GM12865 (cell line): Measurements from ENCODE around the gene CDADC1.

ENCODE experiments used
- DNase-seq: peaks from one replicate; pipeline ENCODE4 v3.0.0; 2010; ENCODE audit warnings: low read depth
- H3K4me3 ChIP-seq: 2 replicates; pipeline ENCODE4 v1.5.1; 2011; ENCODE audit warnings: mild to moderate bottlenecking, low read depth, low read length, control low read depth
- TF ChIP-seq, protein P1 (sequence below): IDR thresholded peaks from 2 replicates; pipeline ENCODE4 v1.5.1; 2011; ENCODE audit warnings: low read length, control low read depth, low read depth, inconsistent platforms; ENCODE audit not compliant: insufficient read depth; ENCODE audit errors: missing control alignments

Gene CDADC1

DNA sequence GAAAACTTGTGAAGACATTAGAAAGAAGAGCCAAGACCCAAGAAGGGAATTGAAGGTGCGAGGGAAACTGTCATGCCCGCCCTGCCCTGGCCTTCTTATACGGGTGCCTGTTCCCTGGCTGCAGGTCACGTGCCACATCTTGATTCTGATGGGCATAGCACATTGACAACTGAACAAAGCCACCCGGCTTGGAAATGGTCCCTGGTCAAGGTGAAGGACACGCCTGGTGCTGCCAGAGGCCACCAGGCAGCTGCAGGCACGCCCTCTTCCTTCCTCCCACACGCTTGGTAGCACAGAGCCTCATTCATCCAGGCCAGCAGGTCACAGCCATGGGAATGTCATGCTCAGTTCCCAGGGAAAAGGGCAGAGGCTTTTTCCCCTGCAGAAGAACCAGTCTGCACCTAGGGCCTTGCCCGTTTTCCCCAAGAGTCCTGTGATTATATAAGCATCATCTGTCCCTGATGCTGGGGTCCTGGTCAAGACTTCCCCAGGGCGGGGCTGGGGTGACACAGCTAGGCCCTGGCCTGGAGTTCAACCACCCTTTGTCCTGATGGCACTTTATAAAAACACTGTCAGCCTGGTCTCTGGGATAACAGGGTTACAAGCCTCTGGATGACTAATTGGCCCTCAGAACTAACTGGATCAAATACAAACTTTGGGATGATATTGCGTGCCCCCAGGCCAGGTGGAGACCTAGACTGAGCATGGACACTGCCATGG is 56.0 kb downstream of the CDADC1 start:
- DNase-seq, result no peak
- TF ChIP-seq, protein P1, sequence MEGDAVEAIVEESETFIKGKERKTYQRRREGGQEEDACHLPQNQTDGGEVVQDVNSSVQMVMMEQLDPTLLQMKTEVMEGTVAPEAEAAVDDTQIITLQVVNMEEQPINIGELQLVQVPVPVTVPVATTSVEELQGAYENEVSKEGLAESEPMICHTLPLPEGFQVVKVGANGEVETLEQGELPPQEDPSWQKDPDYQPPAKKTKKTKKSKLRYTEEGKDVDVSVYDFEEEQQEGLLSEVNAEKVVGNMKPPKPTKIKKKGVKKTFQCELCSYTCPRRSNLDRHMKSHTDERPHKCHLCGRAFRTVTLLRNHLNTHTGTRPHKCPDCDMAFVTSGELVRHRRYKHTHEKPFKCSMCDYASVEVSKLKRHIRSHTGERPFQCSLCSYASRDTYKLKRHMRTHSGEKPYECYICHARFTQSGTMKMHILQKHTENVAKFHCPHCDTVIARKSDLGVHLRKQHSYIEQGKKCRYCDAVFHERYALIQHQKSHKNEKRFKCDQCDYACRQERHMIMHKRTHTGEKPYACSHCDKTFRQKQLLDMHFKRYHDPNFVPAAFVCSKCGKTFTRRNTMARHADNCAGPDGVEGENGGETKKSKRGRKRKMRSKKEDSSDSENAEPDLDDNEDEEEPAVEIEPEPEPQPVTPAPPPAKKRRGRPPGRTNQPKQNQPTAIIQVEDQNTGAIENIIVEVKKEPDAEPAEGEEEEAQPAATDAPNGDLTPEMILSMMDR, result no peak
- H3K4me3 ChIP-seq, result no peak overlapping the region

GRCh38 chr13:49304356-49304755 is 56.6 kb downstream of the CDADC1 start:
- TF ChIP-seq, protein P1, result no peak
- no peak overlapping the region for H3K4me3 ChIP-seq
- no peak for DNase-seq

DNA sequence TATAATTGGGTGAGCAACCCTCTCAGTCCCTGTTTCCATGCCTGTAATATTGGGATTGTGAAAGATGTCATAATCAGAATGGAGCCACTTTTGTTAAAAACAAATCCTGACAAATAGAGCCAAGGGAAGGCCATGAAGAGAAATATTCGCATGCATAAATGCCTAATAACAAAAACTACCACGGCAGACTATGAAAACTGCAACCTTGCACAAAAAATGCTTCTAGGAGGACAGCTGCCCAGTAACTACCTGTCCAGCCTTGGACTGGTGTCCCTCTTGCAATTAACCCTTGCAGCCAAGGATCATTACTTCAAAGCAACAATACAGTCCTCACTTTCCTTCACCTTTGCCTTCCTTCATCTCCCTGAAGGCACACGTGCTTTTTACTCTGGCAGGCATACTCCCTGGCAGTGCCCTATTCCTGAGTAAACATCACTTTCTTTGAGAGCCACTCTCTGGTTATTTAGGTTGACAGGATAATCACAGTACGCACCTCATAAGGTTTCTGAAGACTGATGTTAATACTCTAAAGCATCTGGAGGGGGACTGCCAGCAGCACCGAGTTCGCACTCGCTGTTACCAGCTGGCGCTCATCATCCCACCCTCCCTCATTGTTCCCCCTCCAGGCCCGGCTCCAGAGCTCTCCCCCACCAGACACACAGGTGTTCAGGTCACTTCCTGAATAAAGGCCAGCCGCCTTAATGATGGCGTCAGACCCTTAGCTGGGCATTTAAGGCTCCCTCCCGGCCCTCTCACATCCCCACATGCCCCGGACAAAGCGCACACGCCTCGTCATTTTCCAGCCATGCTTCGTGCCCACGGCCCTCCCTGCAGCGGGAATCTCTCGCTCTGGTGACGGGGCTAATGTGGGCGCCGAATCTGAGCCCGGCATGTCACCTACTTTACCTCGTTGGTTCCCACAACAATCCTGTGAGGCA is 57.3 kb downstream of the CDADC1 start:
- no peak for DNase-seq
- TF ChIP-seq, protein P1, result no peak
- H3K4me3 ChIP-seq, result no peak overlapping the region

- no peak overlapping the region for H3K4me3 ChIP-seq
- TF ChIP-seq, protein P1, result no peak
- no peak for DNase-seq
Measured at GRCh38 chr13:49305792-49306425, 58.2 kb downstream of the CDADC1 start.

- no peak for DNase-seq
- TF ChIP-seq, protein P1, result no peak
- no peak overlapping the region for H3K4me3 ChIP-seq
Measured at GRCh38 chr13:49307365-49307764, 59.6 kb downstream of the CDADC1 start.

DNA sequence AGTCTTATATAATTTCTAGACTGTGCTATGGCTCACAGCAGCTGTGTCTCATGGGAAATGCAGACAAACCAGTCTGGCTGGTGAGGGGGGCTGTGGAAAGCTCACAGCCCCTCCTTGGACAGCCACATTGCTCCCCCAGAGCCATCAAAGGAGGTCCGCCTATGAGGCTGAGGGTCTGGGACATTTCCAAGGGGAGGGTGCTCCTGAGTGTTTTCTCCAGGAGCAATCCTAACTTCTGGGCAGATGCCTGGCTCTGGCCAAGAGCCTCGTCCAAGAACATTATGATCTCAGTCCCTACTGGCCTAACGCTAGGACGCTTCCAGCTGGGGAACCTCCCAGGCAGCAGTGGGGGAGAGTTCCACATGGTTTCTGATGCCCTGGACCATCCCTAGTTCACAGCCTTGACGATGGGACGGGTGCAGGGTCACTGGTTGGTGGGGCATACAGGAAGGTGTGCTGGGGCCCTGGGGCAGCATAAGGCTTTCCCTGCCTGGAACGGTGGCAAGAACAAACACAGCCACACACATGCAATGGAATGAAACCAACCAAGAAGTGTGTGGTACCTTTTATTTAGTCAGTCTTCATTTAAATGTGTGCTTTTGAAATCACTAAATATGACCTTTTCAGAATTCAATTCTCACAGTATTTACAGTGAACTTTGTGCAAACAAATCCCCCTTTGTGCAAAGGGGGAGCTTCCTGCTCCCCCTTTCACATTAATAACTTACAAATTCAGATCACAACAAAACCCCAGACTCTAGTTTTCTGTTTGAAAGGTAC is 60.6 kb downstream of the CDADC1 start:
- H3K4me3 ChIP-seq, result no peak overlapping the region
- TF ChIP-seq, protein P1, result no peak
- no peak for DNase-seq
